SU-DHL-6 (cell line): ENCODE results near the gene SPRED1.

Source experiments
- H2AFZ ChIP-seq: fragments of 200-600 bp; sonication (generic); 2 replicates; pipeline ENCODE4 v1.6.1; 2014; ENCODE audit warnings: low read depth, mild to moderate bottlenecking, moderate library complexity, mixed read lengths, antibody characterized with exemption, low read length; ENCODE audit not compliant: severe bottlenecking
- H3F3A ChIP-seq: fragments of 200-600 bp; shearing (Covaris generic); 2 replicates; pipeline ENCODE4 v1.6.0; 2016; ENCODE audit warnings: antibody characterized with exemption, mild to moderate bottlenecking; ENCODE audit not compliant: insufficient read depth
- H3K27ac ChIP-seq: fragments of 200-600 bp; sonication (generic); 2 replicates; pipeline ENCODE4 v1.5.1; 2016; ENCODE audit warnings: low read depth, mild to moderate bottlenecking, low read length, moderate library complexity, mixed read lengths
- H3K27me3 ChIP-seq: fragments of 200-600 bp; sonication (generic), shearing (Covaris generic); 2 replicates; pipeline ENCODE4 v1.6.0; 2014; ENCODE audit warnings: mild to moderate bottlenecking, low read length
- H3K36me3 ChIP-seq: fragments of 200-600 bp; sonication (generic); 2 replicates; pipeline ENCODE4 v1.6.1; 2014; ENCODE audit warnings: mild to moderate bottlenecking, low read length, mixed read lengths
- H3K4me2 ChIP-seq: fragments of 300-600, 200-600 bp; shearing (Covaris generic), sonication (generic); 2 replicates; pipeline ENCODE4 v1.6.0; 2014; ENCODE audit warnings: low read length, low read depth, mild to moderate bottlenecking; ENCODE audit not compliant: poor library complexity, severe bottlenecking
- H3K4me3 ChIP-seq: fragments of 200-600 bp; sonication (generic); 2 replicates; pipeline ENCODE4 v1.5.1; 2014; ENCODE audit warnings: antibody characterized with exemption, low read length, mild to moderate bottlenecking, mixed read lengths; ENCODE audit not compliant: insufficient read depth, poor library complexity, severe bottlenecking
- H3K79me2 ChIP-seq: fragments of 200-600 bp; sonication (generic); 2 replicates; pipeline ENCODE4 v1.6.1; 2014; ENCODE audit warnings: mild to moderate bottlenecking, low read length, moderate library complexity; ENCODE audit not compliant: insufficient read depth
- H3K9ac ChIP-seq: fragments of 200-600 bp; sonication (generic); 2 replicates; pipeline ENCODE4 v1.7.0; 2014; ENCODE audit warnings: mild to moderate bottlenecking, low read length
- H3K9me2 ChIP-seq: fragments of 200-600 bp; sonication (generic); replicated peaks from 2 replicates; pipeline ENCODE4 v1.6.1; 2014; ENCODE audit warnings: low read length; ENCODE audit not compliant: insufficient read depth
- H3K9me3 ChIP-seq: fragments of 200-600 bp; sonication (generic); 2 replicates; pipeline ENCODE4 v1.6.1; 2014; ENCODE audit warnings: low read length, mixed read lengths; ENCODE audit not compliant: insufficient read depth
- H4K20me1 ChIP-seq: fragments of 200-600 bp; sonication (generic); 2 replicates; pipeline ENCODE4 v1.6.1; 2014; ENCODE audit warnings: low read depth, mild to moderate bottlenecking, antibody characterized with exemption, low read length, moderate library complexity, mixed read lengths
- EZH2phosphoT487 ChIP-seq: fragments of 200-600 bp; sonication (generic), shearing (Covaris generic); conservative IDR thresholded peaks from 2 replicates; pipeline ENCODE4 v1.6.1; 2018; ENCODE audit warnings: mild to moderate bottlenecking, antibody characterized with exemption, low read length, moderate library complexity, mixed read lengths
- TF ChIP-seq, protein P1 (sequence below): fragments of 200-600 bp; sonication (generic); IDR thresholded peaks from one replicate; pipeline ENCODE4 v1.5.1; 2017; ENCODE audit warnings: antibody characterized with exemption, mild to moderate bottlenecking, low read length, moderate library complexity; ENCODE audit not compliant: insufficient read depth, poor library complexity, severe bottlenecking

Gene SPRED1

DNA sequence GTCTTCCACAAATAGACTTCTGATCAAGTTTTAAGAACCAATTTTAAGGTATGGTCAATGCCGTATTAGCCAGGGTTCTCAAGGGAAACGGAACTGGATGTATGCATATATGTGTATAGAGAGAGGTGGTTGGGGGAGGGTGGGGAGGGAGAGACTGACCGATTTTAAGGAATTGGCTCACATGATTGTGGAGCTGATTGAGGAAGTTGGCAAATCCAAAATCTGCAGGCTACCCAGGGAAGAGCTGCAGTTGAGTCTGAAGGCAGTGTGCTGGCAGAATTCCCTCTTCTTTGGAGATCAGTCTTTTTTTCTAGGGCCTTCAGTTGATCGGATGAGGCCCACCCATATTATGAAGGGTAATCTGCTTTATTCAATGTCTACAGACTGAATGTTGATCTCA, 40.8 kb upstream of the SPRED1 start:
- Histone ChIP-seq H3K9ac (no peak overlapping the region), H3K9me2 (no peaks in the 10 kb centered on the region), H3K27me3 (no peaks in the 10 kb centered on the region; the same call in 1 of the 2 replicates), H3K79me2 (no peaks in the 10 kb centered on the region), H3K4me2 (no peak overlapping the region), H3F3A (no peaks in the 10 kb centered on the region), H2AFZ (no peak overlapping the region), H3K27ac (no peak overlapping the region), H4K20me1 (no peaks in the 10 kb centered on the region), H3K4me3 (no peak overlapping the region), H3K36me3 (no peaks in the 10 kb centered on the region), H3K9me3 (no peaks in the 10 kb centered on the region)
- TF ChIP-seq EZH2phosphoT487 = no peak

DNA sequence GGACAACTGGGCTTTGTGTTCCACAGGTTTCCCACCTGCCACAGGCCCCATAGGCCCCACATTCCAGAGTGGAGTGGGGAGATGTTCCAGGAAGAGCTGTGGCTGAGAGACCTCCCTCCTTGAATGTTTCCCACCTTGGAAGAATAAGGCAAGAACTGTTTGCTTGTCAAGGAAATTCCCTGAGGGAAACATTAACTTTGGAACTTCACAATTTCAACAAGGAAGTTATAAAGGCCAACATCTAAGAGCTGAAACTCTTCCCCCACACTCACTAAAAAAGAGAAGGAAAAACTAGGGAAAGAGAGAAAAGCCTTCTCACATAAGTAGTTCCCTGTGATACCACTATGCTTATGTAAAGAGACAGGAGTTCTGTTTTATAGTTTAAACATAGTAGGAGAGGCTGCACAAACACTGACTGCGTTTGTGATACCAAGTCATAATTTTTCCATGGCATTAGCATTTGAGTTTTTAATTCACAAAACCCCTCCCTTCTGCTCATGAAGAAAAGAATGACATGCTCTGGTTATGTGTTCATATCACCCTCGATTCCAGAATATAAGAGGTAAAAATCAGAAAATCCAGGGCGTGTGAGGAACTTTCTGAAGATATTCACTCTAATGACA, 39.8 kb upstream of the SPRED1 start:
- no peaks in the 10 kb centered on the region for H3K36me3 ChIP-seq
- TF ChIP-seq, protein P1, sequence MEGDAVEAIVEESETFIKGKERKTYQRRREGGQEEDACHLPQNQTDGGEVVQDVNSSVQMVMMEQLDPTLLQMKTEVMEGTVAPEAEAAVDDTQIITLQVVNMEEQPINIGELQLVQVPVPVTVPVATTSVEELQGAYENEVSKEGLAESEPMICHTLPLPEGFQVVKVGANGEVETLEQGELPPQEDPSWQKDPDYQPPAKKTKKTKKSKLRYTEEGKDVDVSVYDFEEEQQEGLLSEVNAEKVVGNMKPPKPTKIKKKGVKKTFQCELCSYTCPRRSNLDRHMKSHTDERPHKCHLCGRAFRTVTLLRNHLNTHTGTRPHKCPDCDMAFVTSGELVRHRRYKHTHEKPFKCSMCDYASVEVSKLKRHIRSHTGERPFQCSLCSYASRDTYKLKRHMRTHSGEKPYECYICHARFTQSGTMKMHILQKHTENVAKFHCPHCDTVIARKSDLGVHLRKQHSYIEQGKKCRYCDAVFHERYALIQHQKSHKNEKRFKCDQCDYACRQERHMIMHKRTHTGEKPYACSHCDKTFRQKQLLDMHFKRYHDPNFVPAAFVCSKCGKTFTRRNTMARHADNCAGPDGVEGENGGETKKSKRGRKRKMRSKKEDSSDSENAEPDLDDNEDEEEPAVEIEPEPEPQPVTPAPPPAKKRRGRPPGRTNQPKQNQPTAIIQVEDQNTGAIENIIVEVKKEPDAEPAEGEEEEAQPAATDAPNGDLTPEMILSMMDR = no peak
- no peak for TF ChIP-seq EZH2phosphoT487
- H3K9me2 ChIP-seq = no peaks in the 10 kb centered on the region
- no peak overlapping the region for H3K4me2 ChIP-seq
- no peaks in the 10 kb centered on the region; the same call in 1 of the 2 replicates for H3K27me3 ChIP-seq
- no peak overlapping the region for H3K4me3 ChIP-seq
- H3K27ac ChIP-seq = no peak overlapping the region
- H3K79me2 ChIP-seq = no peaks in the 10 kb centered on the region
- H3K9ac ChIP-seq = no peak overlapping the region
- H3F3A ChIP-seq = no peaks in the 10 kb centered on the region
- no peaks in the 10 kb centered on the region for H3K9me3 ChIP-seq
- no peaks in the 10 kb centered on the region for H4K20me1 ChIP-seq
- no peak overlapping the region for H2AFZ ChIP-seq

GRCh38 chr15:38213356-38213755, 39.3 kb upstream of the SPRED1 start:
- H3K36me3 ChIP-seq = no peaks in the 10 kb centered on the region
- H3K27me3 ChIP-seq = no peaks in the 10 kb centered on the region; the same call in 1 of the 2 replicates
- TF ChIP-seq EZH2phosphoT487 = no peak
- TF ChIP-seq, protein P1 = no peak
- no peak overlapping the region for H3K4me3 ChIP-seq
- H2AFZ ChIP-seq = no peak overlapping the region
- no peak overlapping the region for H3K27ac ChIP-seq
- no peaks in the 10 kb centered on the region for H4K20me1 ChIP-seq
- H3F3A ChIP-seq = no peaks in the 10 kb centered on the region
- no peaks in the 10 kb centered on the region for H3K9me2 ChIP-seq
- no peak overlapping the region for H3K9ac ChIP-seq
- no peaks in the 10 kb centered on the region for H3K9me3 ChIP-seq
- no peaks in the 10 kb centered on the region for H3K79me2 ChIP-seq
- no peak overlapping the region for H3K4me2 ChIP-seq

DNA sequence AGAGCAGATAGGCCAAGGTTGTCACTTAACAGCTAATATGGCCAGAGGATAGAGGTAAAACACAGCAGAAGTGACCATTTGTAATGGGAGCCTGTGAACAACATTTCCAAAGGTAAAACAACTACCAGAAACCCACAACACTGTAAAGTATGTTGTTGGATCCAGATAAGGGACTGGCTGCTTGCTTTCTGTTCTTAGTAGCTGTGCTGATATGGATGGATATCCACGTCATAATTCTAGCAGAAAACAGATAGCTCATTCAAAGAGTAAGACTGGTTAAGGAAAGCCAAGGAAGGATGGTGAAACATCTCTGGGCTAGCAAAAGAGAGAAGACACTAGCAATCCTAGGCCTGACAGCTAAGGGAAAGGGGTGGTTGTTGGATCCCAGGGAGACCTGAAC, 36.9 kb upstream of the SPRED1 start:
- Histone ChIP-seq H3F3A (no peaks in the 10 kb centered on the region), H3K4me3 (no peak overlapping the region), H3K27ac (no peak overlapping the region), H3K36me3 (no peaks in the 10 kb centered on the region), H3K9me2 (no peaks in the 10 kb centered on the region), H2AFZ (no peak overlapping the region), H3K27me3 (no peaks in the 10 kb centered on the region), H3K9ac (no peak overlapping the region), H3K9me3 (no peaks in the 10 kb centered on the region), H3K4me2 (no peak overlapping the region), H3K79me2 (no peaks in the 10 kb centered on the region), H4K20me1 (no peaks in the 10 kb centered on the region)
- TF ChIP-seq EZH2phosphoT487 = no peak
- TF ChIP-seq, protein P1 = no peak
